Measurements from ENCODE around the gene CACHD1. TPM values are rescaled to one million over a fixed set of nuclear protein-coding genes. Genes with fewer than 3 reads are reported as not detected.

The CACHD1 gene
- total and polyA plus RNA-seq, 7 donors: 1.1 to 5.8 (median 2.1) TPM

DNA sequence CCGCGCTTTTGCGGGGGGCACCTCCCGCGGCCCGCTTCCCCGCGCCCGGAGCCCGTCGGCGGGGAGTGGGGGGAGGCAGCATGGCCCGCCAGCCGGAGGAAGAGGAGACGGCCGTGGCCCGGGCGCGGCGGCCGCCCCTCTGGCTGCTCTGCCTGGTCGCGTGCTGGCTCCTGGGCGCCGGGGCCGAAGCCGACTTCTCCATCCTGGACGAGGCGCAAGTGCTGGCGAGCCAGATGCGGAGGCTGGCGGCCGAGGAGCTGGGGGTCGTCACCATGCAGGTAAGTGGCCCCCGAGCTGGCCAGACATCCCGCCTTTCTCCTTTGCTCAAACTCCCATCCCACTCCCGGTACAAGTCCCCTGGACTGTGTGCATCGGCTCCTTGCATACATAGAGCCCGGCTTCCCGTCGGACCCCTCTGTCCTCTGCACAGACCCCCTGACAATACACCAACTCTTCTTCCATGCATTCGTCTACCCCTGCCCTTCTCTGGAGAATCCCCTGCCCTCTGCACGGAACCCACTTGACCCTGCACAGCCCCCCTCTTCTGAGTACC, 812 bp downstream of the CACHD1 start:
- Histone ChIP-seq H3K4me3 (peak overlapping the region; percentile 91), H3K27me3 (ENCODE audit: insufficient read depth in 3 of 3, low read length in 2 of 3) (no peaks in the 10 kb centered on the region), H3K27ac (peak overlapping the region; percentile 88), H3K4me1 (peaks cover 5% of the 10 kb centered on the region), H3K9me3 (no peaks in the 10 kb centered on the region), H3K36me3 (ENCODE audit: insufficient read depth in 1 of 2, low read depth in 1 of 2) (no peaks in the 10 kb centered on the region)
- peak; percentile 35 to 64 for DNase-seq
- intact Hi-C loops (cut with DNase I): loop anchor here (2.0 to 10.0 kb wide), 5 partner anchors 147 to 364 kb away; no protein-coding TSS in a partner anchor
- WGBS, 3 donors: 0 to 1% (median 1%) methylated on average over 20 to 43 of the region's 43 CpGs
- peak; percentile 28 to 63 (median 42) for ATAC-seq
- TF ChIP-seq, protein P1, sequence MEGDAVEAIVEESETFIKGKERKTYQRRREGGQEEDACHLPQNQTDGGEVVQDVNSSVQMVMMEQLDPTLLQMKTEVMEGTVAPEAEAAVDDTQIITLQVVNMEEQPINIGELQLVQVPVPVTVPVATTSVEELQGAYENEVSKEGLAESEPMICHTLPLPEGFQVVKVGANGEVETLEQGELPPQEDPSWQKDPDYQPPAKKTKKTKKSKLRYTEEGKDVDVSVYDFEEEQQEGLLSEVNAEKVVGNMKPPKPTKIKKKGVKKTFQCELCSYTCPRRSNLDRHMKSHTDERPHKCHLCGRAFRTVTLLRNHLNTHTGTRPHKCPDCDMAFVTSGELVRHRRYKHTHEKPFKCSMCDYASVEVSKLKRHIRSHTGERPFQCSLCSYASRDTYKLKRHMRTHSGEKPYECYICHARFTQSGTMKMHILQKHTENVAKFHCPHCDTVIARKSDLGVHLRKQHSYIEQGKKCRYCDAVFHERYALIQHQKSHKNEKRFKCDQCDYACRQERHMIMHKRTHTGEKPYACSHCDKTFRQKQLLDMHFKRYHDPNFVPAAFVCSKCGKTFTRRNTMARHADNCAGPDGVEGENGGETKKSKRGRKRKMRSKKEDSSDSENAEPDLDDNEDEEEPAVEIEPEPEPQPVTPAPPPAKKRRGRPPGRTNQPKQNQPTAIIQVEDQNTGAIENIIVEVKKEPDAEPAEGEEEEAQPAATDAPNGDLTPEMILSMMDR (IDR thresholded peaks at IDR 0.05): no peak

GRCh38 chr1:64471218-64472039, 1.5 kb downstream of the CACHD1 start:
- peak; percentile 44 to 71 for DNase-seq
- intact Hi-C loops (cut with DNase I): loop anchor here (2.0 to 10.0 kb wide), 5 partner anchors 146 to 363 kb away; no protein-coding TSS in a partner anchor
- H3K4me1 ChIP-seq: peaks cover 12% of the 10 kb centered on the region
- no peaks in the 10 kb centered on the region for H3K9me3 ChIP-seq
- WGBS, 3 donors: 3 to 5% (median 5%) methylated on average over 39 to 40 of the region's 40 CpGs
- peak; percentile 45 to 65 (median 55) for ATAC-seq
- TF ChIP-seq, protein P1 (IDR thresholded peaks at IDR 0.05): no peak
- no peaks in the 10 kb centered on the region for H3K27me3 ChIP-seq (ENCODE audit: insufficient read depth in 3 of 3, low read length in 2 of 3)
- peak overlapping the region; percentile 91 for H3K4me3 ChIP-seq
- no peaks in the 10 kb centered on the region for H3K36me3 ChIP-seq (ENCODE audit: insufficient read depth in 1 of 2, low read depth in 1 of 2)
- no peak overlapping the region for H3K27ac ChIP-seq

- Histone ChIP-seq H3K4me3 (peak overlapping the region; percentile 91), H3K4me1 (peaks cover 16% of the 10 kb centered on the region), H3K36me3 (ENCODE audit: insufficient read depth in 1 of 2, low read depth in 1 of 2) (no peaks in the 10 kb centered on the region), H3K9me3 (no peaks in the 10 kb centered on the region), H3K27me3 (ENCODE audit: insufficient read depth in 3 of 3, low read length in 2 of 3) (no peaks in the 10 kb centered on the region), H3K27ac (no peak overlapping the region)
- DNase-seq (no peak), ATAC-seq (no peak)
- WGBS, 3 donors: 46 to 63% (median 60%) methylated on average over 9 of the region's 9 CpGs
- intact Hi-C loops (cut with DNase I): loop anchor here (5.0 to 10.0 kb wide), 4 partner anchors 145 to 363 kb away; no protein-coding TSS in a partner anchor
- TF ChIP-seq, protein P1 (IDR thresholded peaks at IDR 0.05): no peak
Measured at GRCh38 chr1:64472040-64472376, 2.1 kb downstream of the CACHD1 start.

- intact Hi-C loops (cut with DNase I): loop anchor here (1.0 to 10.0 kb wide), 5 partner anchors 32 to 362 kb away; no protein-coding TSS in a partner anchor
- TF ChIP-seq, protein P1 (IDR thresholded peaks at IDR 0.05): no peak
- no peaks in the 10 kb centered on the region for H3K9me3 ChIP-seq
- ATAC-seq (no peak), DNase-seq (no peak)
- H3K27me3 ChIP-seq (ENCODE audit: insufficient read depth in 3 of 3, low read length in 2 of 3): no peaks in the 10 kb centered on the region
- WGBS, 3 donors: 95 to 96% (median 96%) methylated on average over 5 of the region's 5 CpGs
- no peaks in the 10 kb centered on the region for H3K36me3 ChIP-seq (ENCODE audit: insufficient read depth in 1 of 2, low read depth in 1 of 2)
- no peak overlapping the region for H3K27ac ChIP-seq
- peaks cover 21% of the 10 kb centered on the region for H3K4me1 ChIP-seq
- H3K4me3 ChIP-seq: no peak overlapping the region
Measured at GRCh38 chr1:64472805-64473204, 2.9 kb downstream of the CACHD1 start.
